GM23248 (cell line): ENCODE data around the gene WWC1. TPM values are rescaled to one million over a fixed set of nuclear protein-coding genes. Genes with fewer than 3 reads are reported as not detected.

ENCODE experiments used
- DNase-seq: peaks from one replicate; pipeline ENCODE4 v3.0.0-alpha.2; 2015
- H2AFZ ChIP-seq: fragments of 200-600 bp; sonication (generic); 2 replicates; pipeline ENCODE4 v1.6.1; 2016; ENCODE audit warnings: antibody characterized with exemption
- H3F3A ChIP-seq: fragments of 200-600 bp; sonication (generic); 2 replicates; pipeline ENCODE4 v1.6.1; 2016; ENCODE audit warnings: mild to moderate bottlenecking, antibody characterized with exemption, mixed run types; ENCODE audit not compliant: insufficient read depth
- H3K27ac ChIP-seq: fragments of 200-600 bp; sonication (generic); 2 replicates; pipeline ENCODE4 v1.5.1; 2016; ENCODE audit warnings: mild to moderate bottlenecking
- H3K27me3 ChIP-seq: fragments of 200-600 bp; sonication (generic); replicated peaks from 2 replicates; pipeline ENCODE4 v1.6.1; 2016; ENCODE audit warnings: mild to moderate bottlenecking; ENCODE audit not compliant: insufficient read depth
- H3K36me3 ChIP-seq: fragments of 200-600 bp; sonication (generic); 2 replicates; pipeline ENCODE4 v1.6.1; 2016; ENCODE audit warnings: low read depth, mild to moderate bottlenecking
- H3K4me1 ChIP-seq: fragments of 200-600 bp; sonication (generic); 2 replicates; pipeline ENCODE4 v1.6.1; 2016; ENCODE audit warnings: mild to moderate bottlenecking; ENCODE audit not compliant: insufficient read depth
- H3K4me2 ChIP-seq: fragments of 200-600 bp; sonication (generic); one replicate; pipeline ENCODE4 v1.6.1; 2016; ENCODE audit warnings: mild to moderate bottlenecking; ENCODE audit not compliant: unreplicated experiment
- H3K4me3 ChIP-seq: fragments of 200-600 bp; sonication (generic); 2 replicates; pipeline ENCODE4 v1.5.1; 2016; ENCODE audit warnings: mild to moderate bottlenecking
- H3K79me2 ChIP-seq: fragments of 200-600 bp; sonication (generic); 2 replicates; pipeline ENCODE4 v1.6.1; 2016; ENCODE audit warnings: mild to moderate bottlenecking; ENCODE audit not compliant: insufficient read depth
- H3K9ac ChIP-seq: fragments of 200-600 bp; sonication (generic); 2 replicates; pipeline ENCODE4 v1.6.1; 2016; ENCODE audit warnings: mild to moderate bottlenecking
- H3K9me2 ChIP-seq: fragments of 200-600 bp; sonication (generic); 2 replicates; pipeline ENCODE4 v1.6.1; 2016; ENCODE audit warnings: mixed run types, mild to moderate bottlenecking, moderate library complexity; ENCODE audit not compliant: insufficient read depth
- H3K9me3 ChIP-seq: fragments of 200-600 bp; sonication (generic); one replicate; pipeline ENCODE4 v1.6.1; 2017; ENCODE audit warnings: low read depth
- H4K20me1 ChIP-seq: fragments of 200-600 bp; sonication (generic); 2 replicates; pipeline ENCODE4 v1.6.0; 2016; ENCODE audit not compliant: insufficient read depth
- EZH2 ChIP-seq: fragments of 200-600 bp; sonication (generic); IDR thresholded peaks from 2 replicates; pipeline ENCODE4 v1.6.1; 2018; ENCODE audit warnings: antibody characterized with exemption, mild to moderate bottlenecking; ENCODE audit not compliant: insufficient read depth, poor library complexity, severe bottlenecking
- EZH2phosphoT487 ChIP-seq: fragments of 200-600 bp; sonication (generic); IDR thresholded peaks from 2 replicates; pipeline ENCODE4 v1.6.1; 2018; ENCODE audit warnings: antibody characterized with exemption, moderate library complexity, mild to moderate bottlenecking, low read depth; ENCODE audit not compliant: insufficient read depth
- WGBS, 2 experiments: methylation state at CpG; one replicate each; pipeline ENCODE4 v1.1.6; 2015 to 2017; ENCODE audit warnings: low lambda C conversion rate in 2 of 2, low coverage in 1 of 2; ENCODE audit errors: missing lambda C conversion rate in 2 of 2; 5-methylcytosine and 5-hydroxymethylcytosine counted together
- in situ Hi-C: fragments of 300-500 bp; cut with MboI; formaldehyde crosslinking; loops from 2 replicates; pipeline ENCODE4 v1.15.0; 2020
- polyA plus RNA-seq: library from polyadenylated mRNA; unstranded; fragments of >200 nt; fragmentation: Nextera tagmentation; extraction: Ambion mirVana; gene quantifications from 2 replicates; pipeline ENCODE4 v1.2.1, GENCODE V29; 2016
- total RNA-seq: library from RNA; depleted of rRNA; stranded (reverse); fragments of >200 nt; shearing (Covaris generic); gene quantifications from 2 replicates; pipeline ENCODE4 v1.2.3, GENCODE V29; 2014

The WWC1 gene
- total and polyA plus RNA-seq, 2 experiments from 2014 or later: 1.8 to 7.1 TPM

DNA sequence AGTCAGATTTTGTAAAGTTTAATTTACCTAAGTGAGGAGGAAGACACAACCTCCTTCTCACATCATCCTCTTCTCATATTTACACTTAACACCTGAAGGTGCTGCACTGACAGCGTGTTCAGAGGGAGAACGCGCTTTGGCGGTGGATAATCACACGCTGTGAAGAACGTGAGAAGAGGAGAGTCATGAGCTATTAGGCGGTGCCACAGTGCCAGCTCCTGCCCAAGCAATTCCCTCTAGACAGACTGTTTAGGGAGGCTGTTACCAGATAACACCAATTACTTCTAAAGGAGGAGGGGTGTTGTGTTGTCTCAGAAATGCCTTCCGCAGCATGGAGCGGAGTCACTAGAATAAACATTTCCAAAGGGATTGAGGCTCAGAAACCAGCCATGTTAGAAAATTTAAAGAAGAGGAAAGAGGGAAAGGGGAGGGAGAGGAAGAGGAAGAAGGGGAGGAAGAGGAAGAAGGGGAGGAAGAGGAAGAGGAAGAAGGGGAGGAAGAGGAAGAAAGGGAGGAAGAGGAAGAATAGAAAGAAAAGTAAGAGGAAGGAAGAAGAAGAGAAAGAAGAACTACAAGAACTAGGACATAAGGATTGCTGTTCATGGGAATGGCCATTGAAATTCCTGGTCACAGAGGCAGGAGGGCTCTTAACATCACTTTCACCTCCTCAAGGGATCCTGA, 37.3 kb upstream of the WWC1 start:
- WGBS, 2 experiments: 79 to 88% methylated on average over 9 of the region's 9 CpGs
- Histone ChIP-seq H3K9ac (no peak overlapping the region), H3K27ac (no peak overlapping the region), H3K4me2 (no peak overlapping the region), H3K4me3 (no peak overlapping the region), H3K9me3 (no peaks in the 10 kb centered on the region), H3K4me1 (no peaks in the 10 kb centered on the region), H3K79me2 (no peaks in the 10 kb centered on the region), H3K9me2 (no peaks in the 10 kb centered on the region), H3K36me3 (peaks cover 6% of the 10 kb centered on the region; the same call in 1 of the 2 replicates), H3K27me3 (no peaks in the 10 kb centered on the region), H3F3A (no peaks in the 10 kb centered on the region), H2AFZ (no peak overlapping the region), H4K20me1 (0 out of 2 replicates have a peak, but pooled peaks cover 4% of the 10 kb centered on the region)
- in situ Hi-C loops: loop anchor here (25.0 kb wide), 1 partner anchor 1308 kb away; no protein-coding TSS in a partner anchor
- DNase-seq: no peak
- TF ChIP-seq EZH2phosphoT487: no peak
- no peak for TF ChIP-seq EZH2

DNA sequence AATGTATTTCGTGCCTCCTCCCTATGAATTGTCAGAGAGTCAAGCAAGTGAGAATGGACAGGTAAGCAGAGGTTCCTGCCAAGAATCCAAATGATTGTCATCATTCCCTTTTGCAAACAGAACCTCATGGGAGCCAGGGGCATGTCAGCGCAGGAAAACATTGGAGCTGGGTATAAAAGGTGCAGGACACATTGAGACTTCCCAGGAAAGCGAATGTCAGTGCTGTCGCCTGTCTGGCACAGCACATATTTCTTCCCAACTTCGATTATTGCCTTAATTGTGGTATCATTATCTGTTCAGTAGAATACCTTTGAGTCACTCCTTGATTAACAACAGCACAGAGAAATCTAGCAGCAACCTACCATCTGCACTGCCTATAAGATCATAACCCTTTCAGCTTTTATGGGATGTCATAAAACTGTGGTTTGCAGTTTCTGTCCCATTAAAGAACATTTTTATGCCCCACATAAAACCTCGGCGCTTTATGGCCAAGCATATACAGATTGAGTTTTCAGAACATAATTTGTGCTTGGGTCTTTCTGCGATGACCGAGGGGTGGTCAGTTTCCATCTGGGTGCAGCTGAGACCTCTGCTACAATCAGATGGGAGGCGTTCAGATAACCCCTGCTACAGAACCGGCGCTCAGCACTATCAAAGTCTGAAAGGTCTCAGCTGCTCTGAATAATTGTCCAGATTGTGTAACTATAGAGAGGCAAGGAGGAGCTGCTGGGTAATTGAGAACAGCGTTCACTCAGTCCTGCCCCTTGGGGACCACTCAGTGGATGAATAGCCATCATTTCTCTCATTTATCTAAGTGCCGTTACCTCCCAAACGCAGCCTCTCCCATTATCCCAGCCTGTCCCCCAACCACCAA, 30.9 kb upstream of the WWC1 start:
- Histone ChIP-seq H3K9me2 (no peaks in the 10 kb centered on the region), H3K4me3 (no peak overlapping the region), H3K36me3 (peaks cover 33% of the 10 kb centered on the region; the same call in 1 of the 2 replicates), H3K4me1 (no peaks in the 10 kb centered on the region), H3K27me3 (no peaks in the 10 kb centered on the region), H3K79me2 (no peaks in the 10 kb centered on the region), H3F3A (no peaks in the 10 kb centered on the region), H2AFZ (no peak overlapping the region), H4K20me1 (0 out of 2 replicates have a peak, but pooled peaks cover 4% of the 10 kb centered on the region), H3K9me3 (no peaks in the 10 kb centered on the region), H3K9ac (no peak overlapping the region), H3K4me2 (no peak overlapping the region), H3K27ac (no peak overlapping the region)
- in situ Hi-C loops: loop anchor here (25.0 kb wide), 1 partner anchor 1302 kb away; no protein-coding TSS in a partner anchor
- 67 to 68% methylated on average over 15 of the region's 15 CpGs for WGBS, 2 experiments
- no peak for TF ChIP-seq EZH2phosphoT487
- TF ChIP-seq EZH2: no peak
- DNase-seq: no peak

DNA sequence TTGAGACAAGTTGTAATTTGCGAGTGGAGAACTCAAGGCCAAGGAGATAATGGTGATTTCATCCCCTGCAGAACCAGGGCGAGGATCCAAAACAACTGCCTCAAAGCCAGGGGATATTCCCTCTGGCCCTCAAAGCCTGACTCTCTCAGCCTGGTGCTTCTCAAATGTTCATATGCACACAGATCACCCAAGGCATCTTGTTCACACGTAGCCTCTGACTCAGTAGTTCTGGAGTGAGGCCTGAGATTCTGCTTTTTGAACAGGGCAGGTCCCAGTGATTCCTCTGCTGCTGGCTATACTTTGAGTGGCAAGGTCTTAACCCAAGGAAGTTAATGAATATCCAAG, 30.2 kb upstream of the WWC1 start:
- H3K27ac ChIP-seq: no peak overlapping the region
- in situ Hi-C loops: loop anchor here (25.0 kb wide), 1 partner anchor 1301 kb away; no protein-coding TSS in a partner anchor
- 0 out of 2 replicates have a peak, but pooled peaks cover 4% of the 10 kb centered on the region for H4K20me1 ChIP-seq
- no peaks in the 10 kb centered on the region for H3K4me1 ChIP-seq
- no peak overlapping the region for H3K4me3 ChIP-seq
- peaks cover 33% of the 10 kb centered on the region; the same call in 1 of the 2 replicates for H3K36me3 ChIP-seq
- H3K9ac ChIP-seq: no peak overlapping the region
- H3K9me3 ChIP-seq: no peaks in the 10 kb centered on the region
- no peak overlapping the region for H2AFZ ChIP-seq
- no peaks in the 10 kb centered on the region for H3K27me3 ChIP-seq
- WGBS, 2 experiments: 43 to 48% methylated on average over 3 of the region's 3 CpGs
- TF ChIP-seq EZH2phosphoT487 (no peak), EZH2 (no peak)
- H3K79me2 ChIP-seq: no peaks in the 10 kb centered on the region
- H3K9me2 ChIP-seq: no peaks in the 10 kb centered on the region
- H3K4me2 ChIP-seq: no peak overlapping the region
- DNase-seq: no peak
- H3F3A ChIP-seq: no peaks in the 10 kb centered on the region

DNA sequence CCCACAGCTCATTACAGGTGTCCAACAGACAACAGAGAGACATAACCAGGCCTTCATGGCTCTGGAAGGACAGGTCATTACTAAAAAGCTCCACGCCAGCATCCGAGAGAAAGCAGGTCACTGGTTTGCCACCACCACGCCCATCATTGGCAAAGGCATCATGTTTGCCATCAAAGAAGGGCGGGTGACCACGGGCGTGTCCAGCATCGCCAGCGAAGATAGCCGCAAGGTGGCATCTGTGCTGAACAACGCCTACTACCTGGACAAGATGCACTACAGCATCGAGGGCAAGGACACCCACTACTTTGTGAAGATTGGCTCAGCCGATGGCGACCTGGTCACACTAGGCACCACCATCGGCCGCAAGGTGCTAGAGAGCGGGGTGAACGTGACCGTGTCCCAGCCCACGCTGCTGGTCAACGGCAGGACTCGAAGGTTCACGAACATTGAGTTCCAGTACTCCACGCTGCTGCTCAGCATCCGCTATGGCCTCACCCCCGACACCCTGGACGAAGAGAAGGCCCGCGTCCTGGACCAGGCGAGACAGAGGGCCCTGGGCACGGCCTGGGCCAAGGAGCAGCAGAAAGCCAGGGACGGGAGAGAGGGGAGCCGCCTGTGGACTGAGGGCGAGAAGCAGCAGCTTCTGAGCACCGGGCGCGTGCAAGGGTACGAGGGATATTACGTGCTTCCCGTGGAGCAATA, 29.3 kb upstream of the WWC1 start:
- H4K20me1 ChIP-seq: no peaks in the 10 kb centered on the region
- no peak overlapping the region for H3K27ac ChIP-seq
- H3K4me1 ChIP-seq: no peaks in the 10 kb centered on the region
- TF ChIP-seq EZH2 (no peak), EZH2phosphoT487 (no peak)
- no peaks in the 10 kb centered on the region for H3K79me2 ChIP-seq
- H3K4me3 ChIP-seq: no peak overlapping the region
- no peaks in the 10 kb centered on the region for H3K9me2 ChIP-seq
- no peak for DNase-seq
- H3F3A ChIP-seq: 0 out of 2 replicates have a peak, but pooled peaks cover under 1% of the 10 kb centered on the region
- H3K4me2 ChIP-seq: no peak overlapping the region
- H3K9ac ChIP-seq: no peak overlapping the region
- in situ Hi-C loops: loop anchor here (25.0 kb wide), 1 partner anchor 1300 kb away; no protein-coding TSS in a partner anchor
- no peak overlapping the region for H2AFZ ChIP-seq
- H3K27me3 ChIP-seq: no peaks in the 10 kb centered on the region
- no peaks in the 10 kb centered on the region for H3K9me3 ChIP-seq
- WGBS, 2 experiments: 93 to 94% methylated on average over 36 to 39 of the region's 39 CpGs
- peaks cover 33% of the 10 kb centered on the region; the same call in 1 of the 2 replicates for H3K36me3 ChIP-seq
